B cell (primary cell): ENCODE data around the gene CEP126. TPM values are rescaled to one million over a fixed set of nuclear protein-coding genes. Genes with fewer than 3 reads are reported as not detected.

Experiments
- ATAC-seq: fragments of 200-7000 bp; cut with Tn5 transposase; one replicate; pipeline ENCODE4 v1.10.0; 2021; ENCODE audit warnings: low read depth, mild to moderate bottlenecking, moderate number of reproducible peaks, moderate library complexity
- CTCF ChIA-PET: fragments of 350-600 bp; sonication (Branson Sonifier 250); formaldehyde crosslinking; loops from one replicate; lab custom pipeline; 2021; ENCODE audit warnings: antibody characterized with exemption, inconsistent platforms; lab: Charles Lee
- POLR2A ChIA-PET: fragments of 350-600 bp; sonication (Branson Sonifier 250); formaldehyde crosslinking; loops from one replicate; lab custom pipeline; 2021; ENCODE audit warnings: antibody characterized with exemption; lab: Charles Lee
- DNase-seq: peaks from one replicate; pipeline ENCODE4 v3.0.0; 2013
- H2AFZ ChIP-seq: 2 replicates; pipeline ENCODE4 v1.6.1; 2012; ENCODE audit warnings: mild to moderate bottlenecking, low read depth, low read length; ENCODE audit not compliant: insufficient read depth, poor library complexity, severe bottlenecking
- H3K27ac ChIP-seq, 2 donors: 1 replicate in 1 of 2; 2 replicates in 1 of 2; pipeline ENCODE4 v1.5.1; 2012 to 2013; ENCODE audit warnings: low read length in 2 of 2, mild to moderate bottlenecking in 2 of 2, moderate library complexity in 1 of 2
- H3K27me3 ChIP-seq, 4 experiments: fragments of 200-600 bp in 1 of 4; sonication (generic) in 1 of 4; replicated peaks in 1 of 4; 1 replicate in 2 of 4; 2 replicates in 2 of 4; pipeline versions ENCODE4 v1.6.1 to v1.7.0; 2013 to 2016; ENCODE audit warnings: low read length in 3 of 4, mild to moderate bottlenecking in 2 of 4, mixed read lengths in 1 of 4, moderate library complexity in 1 of 4; ENCODE audit not compliant: insufficient read depth in 4 of 4, control insufficient read depth in 3 of 4; ENCODE audit errors: control extremely low read depth in 1 of 4
- H3K36me3 ChIP-seq, 2 experiments: replicated peaks in 1 of 2; 1 replicate in 1 of 2; 2 replicates in 1 of 2; pipeline versions ENCODE4 v1.6.1 to v1.7.1; 2013; ENCODE audit warnings: low read length in 1 of 2; ENCODE audit not compliant: insufficient read depth in 2 of 2, control insufficient read depth in 1 of 2; ENCODE audit errors: control extremely low read depth in 1 of 2, extremely low read depth in 1 of 2
- H3K4me1 ChIP-seq, 2 donors: fragments of 200-600 bp in 1 of 2; sonication (generic) in 1 of 2; 1 replicate in 1 of 2; 2 replicates in 1 of 2; pipeline versions ENCODE4 v1.5.1 to v1.6.1; 2013 to 2017; ENCODE audit warnings: low read length in 2 of 2; ENCODE audit not compliant: control insufficient read depth in 2 of 2, insufficient read depth in 2 of 2
- H3K4me2 ChIP-seq: replicated peaks from 2 replicates; pipeline ENCODE3; 2012; ENCODE audit warnings: mild to moderate bottlenecking, low read depth, low read length; ENCODE audit not compliant: poor library complexity, severe bottlenecking
- H3K4me3 ChIP-seq, 5 experiments: fragments of 200-600 bp in 1 of 5; sonication (generic) in 1 of 5; 1 replicate in 3 of 5; 2 replicates in 2 of 5; pipeline versions ENCODE4 v1.5.1 to v1.7.0; 2011 to 2016; ENCODE audit warnings: low read length in 4 of 5, mild to moderate bottlenecking in 4 of 5, low read depth in 2 of 5, control low read depth in 1 of 5, moderate library complexity in 1 of 5; ENCODE audit not compliant: insufficient read depth in 1 of 5; ENCODE audit errors: control extremely low read depth in 1 of 5, extremely low read depth in 1 of 5
- H3K79me2 ChIP-seq: fragments of 200-600 bp; sonication (generic); one replicate; pipeline ENCODE4 v1.6.0; 2016; ENCODE audit warnings: low read length; ENCODE audit not compliant: control insufficient read depth, insufficient read depth
- H3K9ac ChIP-seq: fragments of 200-600 bp; sonication (generic); 2 replicates; pipeline ENCODE4 v1.6.1; 2017; ENCODE audit warnings: mild to moderate bottlenecking, low read length, moderate library complexity
- H3K9me3 ChIP-seq, 3 donors: one replicate each; pipeline versions ENCODE4 v1.6.1 to v1.7.1; 2013; ENCODE audit warnings: low read length in 2 of 3; ENCODE audit not compliant: control insufficient read depth in 2 of 3, insufficient read depth in 1 of 3; ENCODE audit errors: control extremely low read depth in 1 of 3
- H4K20me1 ChIP-seq: 2 replicates; pipeline ENCODE4 v1.6.0; 2012; ENCODE audit warnings: mild to moderate bottlenecking, low read length; ENCODE audit not compliant: insufficient read depth, control insufficient read depth, poor library complexity, severe bottlenecking
- H3K27ac Mint-ChIP-seq: one replicate; pipeline ENCODE4 v1.8.0; 2021; ENCODE audit warnings: mixed read lengths
- H3K27me3 Mint-ChIP-seq: one replicate; pipeline ENCODE4 v1.8.0; 2021; ENCODE audit warnings: mixed read lengths
- H3K4me1 Mint-ChIP-seq: one replicate; pipeline ENCODE4 v1.8.0; 2021; ENCODE audit warnings: mixed read lengths
- H3K4me3 Mint-ChIP-seq: one replicate; pipeline ENCODE4 v1.8.0; 2021; ENCODE audit warnings: mixed read lengths
- H3K9me3 Mint-ChIP-seq: one replicate; pipeline ENCODE4 v1.8.0; 2022; ENCODE audit warnings: mixed read lengths; ENCODE audit not compliant: insufficient read depth
- EZH2 ChIP-seq: IDR thresholded peaks from 2 replicates; pipeline ENCODE4 v1.6.1; 2012; ENCODE audit warnings: borderline replicate concordance, low read depth, mild to moderate bottlenecking, moderate library complexity, low read length; ENCODE audit not compliant: insufficient read depth, poor library complexity, severe bottlenecking
- WGBS: methylation state at CpG from one replicate; pipeline ENCODE4 v1.1.5; 2013; ENCODE audit warnings: missing lambda C conversion rate; ENCODE audit not compliant: insufficient coverage; 5-methylcytosine and 5-hydroxymethylcytosine counted together
- intact Hi-C: fragments of 100-400 bp; cut with micrococcal nuclease; formaldehyde crosslinking; loops from one replicate; pipeline ENCODE4 v1.10.0; 2022
- polyA plus RNA-seq: library from polyadenylated mRNA; depleted of rRNA; stranded (reverse); fragments of >200 nt; gene quantifications from 2 replicates; pipeline ENCODE4 v1.2.3, GENCODE V29; 2012
- total RNA-seq, 2 donors: library from RNA; stranded (reverse); fragments of 120-200 nt in 1 of 2; gene quantifications; 1 replicate in 1 of 2; 2 replicates in 1 of 2; pipeline versions ENCODE4 v1.2.3 to v1.2.4, GENCODE V29; 2013 to 2022
- TF ChIP-seq, protein P1 (sequence below): fragments of 200-600 bp; IDR thresholded peaks from one replicate; pipeline ENCODE4 v1.8.0; 2022; ENCODE audit warnings: antibody characterized with exemption, mild to moderate bottlenecking

Gene CEP126
- total and polyA plus RNA-seq, 2 donors (not counting 1 experiment from before 2014, with no cell fraction given): 1.00 to 9.4 TPM

DNA sequence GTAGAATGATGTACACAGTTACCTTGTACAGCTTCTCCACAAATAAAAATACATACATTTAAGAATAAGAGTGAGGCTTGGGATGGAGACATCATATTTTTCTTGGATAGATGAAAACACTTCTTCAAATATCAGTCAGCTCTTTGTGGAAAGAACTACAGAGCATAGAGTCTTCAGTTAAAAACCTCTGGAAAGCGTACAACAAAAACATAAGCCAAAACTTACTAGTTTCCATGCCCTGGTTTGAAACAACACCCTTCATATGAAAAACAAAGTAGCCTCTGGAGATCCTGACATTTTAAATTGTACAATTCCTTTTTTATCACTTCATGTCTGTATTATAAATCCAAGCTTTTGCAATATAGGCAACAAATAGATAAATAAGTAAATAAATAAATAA lies 7.0 kb upstream of the CEP126 start:
- no peak overlapping the region for H3K4me3 ChIP-seq
- H3K27me3 ChIP-seq: peaks cover 0 to 10% (median 1%) of the 10 kb centered on the region in 4 experiments
- TF ChIP-seq, protein P1, sequence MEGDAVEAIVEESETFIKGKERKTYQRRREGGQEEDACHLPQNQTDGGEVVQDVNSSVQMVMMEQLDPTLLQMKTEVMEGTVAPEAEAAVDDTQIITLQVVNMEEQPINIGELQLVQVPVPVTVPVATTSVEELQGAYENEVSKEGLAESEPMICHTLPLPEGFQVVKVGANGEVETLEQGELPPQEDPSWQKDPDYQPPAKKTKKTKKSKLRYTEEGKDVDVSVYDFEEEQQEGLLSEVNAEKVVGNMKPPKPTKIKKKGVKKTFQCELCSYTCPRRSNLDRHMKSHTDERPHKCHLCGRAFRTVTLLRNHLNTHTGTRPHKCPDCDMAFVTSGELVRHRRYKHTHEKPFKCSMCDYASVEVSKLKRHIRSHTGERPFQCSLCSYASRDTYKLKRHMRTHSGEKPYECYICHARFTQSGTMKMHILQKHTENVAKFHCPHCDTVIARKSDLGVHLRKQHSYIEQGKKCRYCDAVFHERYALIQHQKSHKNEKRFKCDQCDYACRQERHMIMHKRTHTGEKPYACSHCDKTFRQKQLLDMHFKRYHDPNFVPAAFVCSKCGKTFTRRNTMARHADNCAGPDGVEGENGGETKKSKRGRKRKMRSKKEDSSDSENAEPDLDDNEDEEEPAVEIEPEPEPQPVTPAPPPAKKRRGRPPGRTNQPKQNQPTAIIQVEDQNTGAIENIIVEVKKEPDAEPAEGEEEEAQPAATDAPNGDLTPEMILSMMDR: no peak
- no peak for TF ChIP-seq EZH2
- H3K9ac ChIP-seq: no peak overlapping the region
- ChIA-PET CTCF (interaction anchor here (1.2 kb wide), 1 partner anchor 47 kb away, joined by 3 read pairs; no protein-coding TSS in a partner anchor), POLR2A (no interaction called here)
- DNase-seq (no peak), ATAC-seq (no peak)
- H3K27ac ChIP-seq: no peak overlapping the region
- intact Hi-C loops: no loop called here
- H3K4me1 ChIP-seq: no peaks in the 10 kb centered on the region
- 100% methylated on average over 1 of the region's 1 CpG for WGBS
- H3K9me3 ChIP-seq: no peaks in the 10 kb centered on the region
- Mint-ChIP-seq H3K4me3 (no peak overlapping the region), H3K9me3 (no peaks in the 10 kb centered on the region), H3K27me3 (peaks cover 33% of the 10 kb centered on the region), H3K4me1 (no peaks in the 10 kb centered on the region), H3K27ac (no peak overlapping the region)
- no peaks in the 10 kb centered on the region for H4K20me1 ChIP-seq
- H2AFZ ChIP-seq: no peak overlapping the region
- H3K4me2 ChIP-seq: no peak overlapping the region
- no peaks in the 10 kb centered on the region for H3K36me3 ChIP-seq
- no peaks in the 10 kb centered on the region for H3K79me2 ChIP-seq

GRCh38 chr11:101909087-101909486 lies 5.7 kb upstream of the CEP126 start:
- Histone ChIP-seq H3K27me3 (no peaks in the 10 kb centered on the region), H3K36me3 (no peaks in the 10 kb centered on the region), H3K4me1 (peaks cover under 1% of the 10 kb centered on the region in 2 donors), H3K9ac (no peak overlapping the region), H2AFZ (no peak overlapping the region), H3K9me3 (no peaks in the 10 kb centered on the region), H3K4me2 (no peak overlapping the region), H4K20me1 (no peaks in the 10 kb centered on the region), H3K79me2 (no peaks in the 10 kb centered on the region), H3K4me3 (no peak overlapping the region), H3K27ac (no peak overlapping the region)
- ChIA-PET CTCF (no interaction called here), POLR2A (no interaction called here)
- Mint-ChIP-seq H3K9me3 (no peaks in the 10 kb centered on the region), H3K4me1 (no peaks in the 10 kb centered on the region), H3K27ac (no peak overlapping the region), H3K27me3 (peaks cover 23% of the 10 kb centered on the region), H3K4me3 (no peak overlapping the region)
- no CpG with 5 or more reads among the region's 2 CpGs for WGBS
- intact Hi-C loops: no loop called here
- no peak for TF ChIP-seq EZH2
- TF ChIP-seq, protein P1: no peak
- no peak for DNase-seq
- ATAC-seq: no peak
